ENCODE data around the gene SLX4.

The SLX4 gene

DNA sequence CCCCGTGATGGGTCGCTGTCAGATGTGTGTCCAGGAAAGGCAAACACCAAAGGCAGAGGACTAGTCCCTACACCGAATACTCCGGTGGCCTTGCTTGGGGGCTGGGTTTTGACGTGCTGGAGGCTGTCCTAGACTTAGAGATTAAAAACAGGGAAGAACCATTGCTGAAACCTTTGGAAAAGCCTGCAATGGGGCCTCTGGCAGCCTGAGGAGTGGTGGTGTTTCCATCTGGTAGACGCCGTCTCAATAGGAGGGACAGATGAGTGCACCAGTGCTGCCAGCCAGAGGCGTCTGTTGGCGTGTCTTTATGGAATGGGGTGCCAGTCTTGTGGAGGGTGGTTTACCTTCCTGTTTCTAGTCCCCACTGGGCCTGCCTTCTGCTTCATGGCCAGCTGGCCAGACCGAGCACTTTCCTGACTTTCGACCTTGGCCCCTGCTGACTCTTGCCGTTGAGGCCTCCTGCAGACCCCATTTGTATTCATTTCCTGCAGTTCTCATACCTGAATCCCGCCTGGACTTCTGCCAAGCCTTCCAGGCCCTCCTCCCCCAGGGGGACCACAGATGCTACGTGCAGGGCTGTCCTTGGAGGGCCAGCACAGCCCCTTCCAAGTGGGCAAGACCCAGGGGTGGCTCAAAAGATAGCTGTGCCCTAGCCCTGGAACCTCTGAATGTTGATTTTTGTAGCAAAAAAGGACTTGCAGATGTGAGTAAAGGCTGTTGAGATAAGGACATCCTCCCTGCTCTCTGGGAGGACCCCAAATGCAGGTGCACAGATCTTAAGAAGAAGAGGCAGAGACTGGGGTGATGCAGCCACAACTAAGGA is 41.2 kb upstream of the SLX4 start:
- H3K9me3 ChIP-seq (ENCODE audit: control insufficient read depth in 2 of 2, low read length in 2 of 2), result no peaks in the 10 kb centered on the region
- H3K36me3 ChIP-seq (ENCODE audit: control insufficient read depth in 2 of 2, insufficient read depth in 2 of 2, low read length in 2 of 2), result peaks cover 19 to 37% of the 10 kb centered on the region in 2 donors
- H3K27me3 ChIP-seq (ENCODE audit: control insufficient read depth in 2 of 2, insufficient read depth in 2 of 2, low read length in 2 of 2), result no peaks in the 10 kb centered on the region
- H3K27ac ChIP-seq (ENCODE audit: low read depth in 2 of 2, low read length in 2 of 2), result no peak overlapping the region
- no peak overlapping the region for H3K9ac ChIP-seq (ENCODE audit: low read depth in 1 of 2, low read length in 2 of 2)
- peaks cover 8 to 27% of the 10 kb centered on the region in 2 donors for H3K4me1 ChIP-seq (ENCODE audit: control insufficient read depth in 2 of 2, insufficient read depth in 2 of 2, low read length in 2 of 2)
- no peak overlapping the region for H3K4me3 ChIP-seq (ENCODE audit: low read length in 2 of 2)

DNA sequence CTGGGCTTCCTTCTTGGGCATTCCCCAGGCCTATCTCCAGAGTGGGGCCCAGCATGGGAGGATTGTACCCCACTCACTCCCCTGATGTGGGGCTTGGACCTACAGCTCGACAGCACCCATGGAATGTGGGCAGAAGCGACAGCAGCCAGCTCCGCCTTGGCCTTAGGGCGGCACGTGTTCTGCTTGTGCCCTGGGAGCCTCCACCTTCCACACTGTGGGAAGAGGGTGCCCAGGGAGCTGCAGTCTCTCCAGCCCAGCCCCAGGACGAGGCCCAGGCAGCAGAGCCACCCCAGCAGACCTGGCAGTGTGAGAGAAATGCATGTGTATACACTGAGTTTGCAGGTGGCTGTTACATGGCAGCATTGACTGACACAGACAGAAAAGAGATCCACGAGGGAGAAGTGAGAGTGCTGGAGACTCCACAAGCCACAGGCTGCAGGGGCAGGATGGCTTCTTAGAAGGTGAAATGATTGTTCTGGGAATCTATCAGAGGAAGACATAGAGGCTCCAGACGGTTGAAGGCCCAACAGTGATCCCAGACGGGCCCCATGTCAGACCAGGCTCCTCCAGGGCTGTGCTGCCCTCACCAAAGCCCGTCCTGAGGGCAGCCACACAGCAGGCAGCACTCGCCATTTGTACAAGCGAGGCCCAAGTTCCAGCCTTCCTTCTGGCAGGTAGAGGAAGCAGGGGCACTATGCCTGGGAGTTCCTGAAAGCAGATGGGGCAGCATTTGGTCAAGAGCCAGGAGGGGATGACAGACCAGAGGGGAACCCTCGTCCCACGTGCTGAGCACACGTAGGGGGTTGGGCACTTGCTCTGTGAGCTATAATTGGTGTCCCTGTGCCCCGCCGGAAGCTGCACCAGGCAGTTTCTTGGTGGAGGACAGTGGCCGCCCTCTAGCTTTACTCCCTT is 40.3 kb upstream of the SLX4 start:
- Histone ChIP-seq H3K4me1 (ENCODE audit: control insufficient read depth in 2 of 2, insufficient read depth in 2 of 2, low read length in 2 of 2) (peaks cover 11 to 30% of the 10 kb centered on the region in 2 donors), H3K9ac (ENCODE audit: low read depth in 1 of 2, low read length in 2 of 2) (no peak overlapping the region), H3K27ac (ENCODE audit: low read depth in 2 of 2, low read length in 2 of 2) (no peak overlapping the region), H3K4me3 (ENCODE audit: low read length in 2 of 2) (no peak overlapping the region), H3K27me3 (ENCODE audit: control insufficient read depth in 2 of 2, insufficient read depth in 2 of 2, low read length in 2 of 2) (no peaks in the 10 kb centered on the region), H3K36me3 (ENCODE audit: control insufficient read depth in 2 of 2, insufficient read depth in 2 of 2, low read length in 2 of 2) (peaks cover 10 to 28% of the 10 kb centered on the region in 2 donors), H3K9me3 (ENCODE audit: control insufficient read depth in 2 of 2, low read length in 2 of 2) (no peaks in the 10 kb centered on the region)

DNA sequence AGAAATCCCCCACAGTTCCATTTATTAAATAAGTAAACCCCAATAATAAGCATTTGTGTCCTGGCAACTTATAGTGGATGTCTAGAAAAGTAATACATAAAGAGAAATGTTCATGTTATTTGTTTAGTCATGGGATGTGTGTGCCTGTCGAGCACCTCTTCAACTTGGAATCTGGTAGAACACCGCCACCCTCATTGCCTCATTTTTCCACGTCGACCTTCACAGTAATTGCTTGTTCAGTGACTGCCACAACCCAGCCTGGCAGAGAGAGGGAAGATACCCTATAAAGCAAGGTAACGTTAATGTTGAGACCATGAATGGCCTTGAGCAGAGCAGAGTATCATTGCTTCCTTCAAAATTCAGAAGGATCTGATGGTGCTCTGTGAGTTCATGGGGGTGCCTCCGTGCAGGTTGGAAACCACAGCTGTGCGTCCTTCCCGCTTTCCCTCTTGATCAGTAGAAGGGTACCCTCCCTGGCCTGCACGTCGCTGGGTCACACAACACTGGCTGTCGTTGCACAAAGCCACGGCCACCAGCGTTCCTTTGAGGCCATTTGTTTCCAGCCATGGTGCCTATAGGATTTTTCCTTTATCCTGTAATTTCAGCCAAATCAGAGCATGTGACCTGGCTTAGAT is 39.3 kb upstream of the SLX4 start:
- Histone ChIP-seq H3K9me3 (ENCODE audit: control insufficient read depth in 2 of 2, low read length in 2 of 2) (no peaks in the 10 kb centered on the region), H3K9ac (ENCODE audit: low read depth in 1 of 2, low read length in 2 of 2) (no peak overlapping the region), H3K27me3 (ENCODE audit: control insufficient read depth in 2 of 2, insufficient read depth in 2 of 2, low read length in 2 of 2) (no peaks in the 10 kb centered on the region), H3K4me3 (ENCODE audit: low read length in 2 of 2) (no peak overlapping the region), H3K27ac (ENCODE audit: low read depth in 2 of 2, low read length in 2 of 2) (no peak overlapping the region), H3K4me1 (ENCODE audit: control insufficient read depth in 2 of 2, insufficient read depth in 2 of 2, low read length in 2 of 2) (peaks cover 18 to 31% of the 10 kb centered on the region in 2 donors), H3K36me3 (ENCODE audit: control insufficient read depth in 2 of 2, insufficient read depth in 2 of 2, low read length in 2 of 2) (peaks cover 5 to 25% of the 10 kb centered on the region in 2 donors)

DNA sequence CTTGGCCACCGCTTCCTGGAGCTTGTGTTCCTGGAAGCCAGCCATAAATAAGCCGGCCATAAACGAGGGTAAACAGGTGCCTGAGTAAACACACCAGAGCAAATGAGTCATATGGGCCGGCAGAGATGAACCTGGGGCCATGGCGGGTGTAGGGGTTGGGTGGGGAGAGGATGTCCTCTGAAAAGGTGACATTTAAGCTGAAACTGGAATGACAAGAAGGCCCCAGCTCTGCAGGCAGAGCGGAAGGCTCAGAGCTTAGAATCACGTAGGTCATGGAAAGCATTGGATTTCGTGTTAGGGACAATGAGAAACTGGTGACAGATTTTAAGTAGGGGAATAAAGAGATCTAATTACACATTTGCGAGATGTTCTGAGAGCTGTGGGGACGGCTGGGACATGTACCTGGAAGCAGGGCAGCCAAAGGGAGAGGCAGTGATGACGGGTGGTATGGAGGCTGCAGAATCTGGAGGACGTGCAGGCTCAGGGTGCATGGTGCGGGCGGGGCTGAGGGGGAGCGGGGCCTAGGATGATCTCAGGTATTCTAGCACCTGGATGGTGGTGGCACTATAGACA is 35.0 kb upstream of the SLX4 start:
- no peaks in the 10 kb centered on the region for H3K9me3 ChIP-seq (ENCODE audit: control insufficient read depth in 2 of 2, low read length in 2 of 2)
- H3K27me3 ChIP-seq (ENCODE audit: control insufficient read depth in 2 of 2, insufficient read depth in 2 of 2, low read length in 2 of 2), result no peaks in the 10 kb centered on the region
- peaks cover 0 to 6% of the 10 kb centered on the region in 2 donors for H3K36me3 ChIP-seq (ENCODE audit: control insufficient read depth in 2 of 2, insufficient read depth in 2 of 2, low read length in 2 of 2)
- peaks cover 18 to 27% of the 10 kb centered on the region in 2 donors for H3K4me1 ChIP-seq (ENCODE audit: control insufficient read depth in 2 of 2, insufficient read depth in 2 of 2, low read length in 2 of 2)
- H3K27ac ChIP-seq (ENCODE audit: low read depth in 2 of 2, low read length in 2 of 2), result peak overlapping the region; percentile 78
- H3K4me3 ChIP-seq (ENCODE audit: low read length in 2 of 2), result peak overlapping the region in 1 of 2 donors; percentile 45
- H3K9ac ChIP-seq (ENCODE audit: low read depth in 1 of 2, low read length in 2 of 2), result peak overlapping the region in 1 of 2 donors; percentile 46

DNA sequence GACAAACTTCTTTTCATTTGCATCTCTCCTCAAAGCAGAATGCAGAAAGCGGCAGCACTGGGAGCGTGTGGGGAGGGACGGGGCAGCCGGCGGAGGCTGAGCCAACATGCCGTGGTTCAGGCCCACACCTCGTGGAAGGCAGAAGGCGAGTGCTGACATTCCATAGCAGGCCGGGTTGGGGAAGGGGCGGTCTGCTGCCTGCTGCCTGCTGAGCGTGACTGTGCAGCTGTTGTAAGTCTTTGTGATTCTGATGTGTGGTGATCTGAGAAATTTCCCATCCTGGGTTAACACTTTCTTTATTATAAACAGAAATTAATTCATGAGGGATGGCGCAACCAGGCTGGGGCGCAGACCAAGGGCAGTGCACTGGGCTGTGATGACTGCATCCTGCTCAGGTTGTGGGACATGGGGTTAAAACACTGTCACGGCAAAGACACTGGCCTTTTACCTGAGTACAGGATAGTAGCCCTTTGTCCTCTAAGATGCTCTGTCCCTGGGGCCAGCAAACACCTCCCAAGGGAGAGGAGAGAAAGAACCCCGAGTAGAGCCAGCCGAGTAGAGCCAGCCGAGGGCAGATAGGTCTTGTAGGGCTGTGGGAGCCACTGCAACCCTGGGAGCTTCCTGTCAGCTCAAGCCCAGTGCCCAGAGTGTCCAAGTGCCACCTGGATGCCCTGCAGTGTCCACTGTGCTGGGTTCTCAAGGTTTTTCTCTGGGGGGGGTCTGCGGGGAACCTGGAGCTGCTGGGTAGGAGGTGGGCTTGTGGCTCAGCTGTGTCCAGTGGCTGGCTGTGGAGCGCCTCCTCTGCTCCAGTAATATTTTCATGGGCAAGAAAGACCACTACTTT is 34.3 kb upstream of the SLX4 start:
- Histone ChIP-seq H3K4me3 (ENCODE audit: low read length in 2 of 2) (peak overlapping the region in 1 of 2 donors; percentile 30), H3K36me3 (ENCODE audit: control insufficient read depth in 2 of 2, insufficient read depth in 2 of 2, low read length in 2 of 2) (peaks cover 0 to 8% of the 10 kb centered on the region in 2 donors), H3K9me3 (ENCODE audit: control insufficient read depth in 2 of 2, low read length in 2 of 2) (no peaks in the 10 kb centered on the region), H3K27ac (ENCODE audit: low read depth in 2 of 2, low read length in 2 of 2) (peak overlapping the region; percentile 67 to 78), H3K9ac (ENCODE audit: low read depth in 1 of 2, low read length in 2 of 2) (peak overlapping the region in 1 of 2 donors; percentile 46), H3K27me3 (ENCODE audit: control insufficient read depth in 2 of 2, insufficient read depth in 2 of 2, low read length in 2 of 2) (no peaks in the 10 kb centered on the region), H3K4me1 (ENCODE audit: control insufficient read depth in 2 of 2, insufficient read depth in 2 of 2, low read length in 2 of 2) (peaks cover 18 to 27% of the 10 kb centered on the region in 2 donors)

DNA sequence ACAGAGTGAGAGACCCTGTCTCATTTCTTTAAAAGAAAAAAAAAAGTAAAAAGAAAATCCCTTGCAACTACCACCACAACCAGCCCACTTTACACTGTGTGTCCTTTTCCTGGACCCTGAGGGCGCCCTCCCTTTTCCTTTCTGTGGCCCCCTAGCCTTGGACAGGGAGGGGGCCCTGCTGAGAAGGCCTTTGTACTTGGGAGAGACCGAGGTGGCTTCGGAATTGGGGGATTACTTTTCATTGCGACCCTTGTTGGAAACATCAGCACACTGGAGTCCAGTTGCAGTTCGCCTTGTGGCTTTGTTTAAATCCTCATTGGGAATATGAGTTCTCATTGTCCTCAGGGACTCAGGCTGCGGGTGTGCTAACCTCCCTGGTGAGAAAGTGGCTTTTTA is 33.7 kb upstream of the SLX4 start:
- Histone ChIP-seq H3K9me3 (ENCODE audit: control insufficient read depth in 2 of 2, low read length in 2 of 2) (no peaks in the 10 kb centered on the region), H3K4me3 (ENCODE audit: low read length in 2 of 2) (no peak overlapping the region), H3K36me3 (ENCODE audit: control insufficient read depth in 2 of 2, insufficient read depth in 2 of 2, low read length in 2 of 2) (peaks cover 0 to 8% of the 10 kb centered on the region in 2 donors), H3K27me3 (ENCODE audit: control insufficient read depth in 2 of 2, insufficient read depth in 2 of 2, low read length in 2 of 2) (no peaks in the 10 kb centered on the region), H3K27ac (ENCODE audit: low read depth in 2 of 2, low read length in 2 of 2) (no peak overlapping the region), H3K4me1 (ENCODE audit: control insufficient read depth in 2 of 2, insufficient read depth in 2 of 2, low read length in 2 of 2) (peaks cover 18 to 27% of the 10 kb centered on the region in 2 donors), H3K9ac (ENCODE audit: low read depth in 1 of 2, low read length in 2 of 2) (peak overlapping the region in 1 of 2 donors; percentile 46)

DNA sequence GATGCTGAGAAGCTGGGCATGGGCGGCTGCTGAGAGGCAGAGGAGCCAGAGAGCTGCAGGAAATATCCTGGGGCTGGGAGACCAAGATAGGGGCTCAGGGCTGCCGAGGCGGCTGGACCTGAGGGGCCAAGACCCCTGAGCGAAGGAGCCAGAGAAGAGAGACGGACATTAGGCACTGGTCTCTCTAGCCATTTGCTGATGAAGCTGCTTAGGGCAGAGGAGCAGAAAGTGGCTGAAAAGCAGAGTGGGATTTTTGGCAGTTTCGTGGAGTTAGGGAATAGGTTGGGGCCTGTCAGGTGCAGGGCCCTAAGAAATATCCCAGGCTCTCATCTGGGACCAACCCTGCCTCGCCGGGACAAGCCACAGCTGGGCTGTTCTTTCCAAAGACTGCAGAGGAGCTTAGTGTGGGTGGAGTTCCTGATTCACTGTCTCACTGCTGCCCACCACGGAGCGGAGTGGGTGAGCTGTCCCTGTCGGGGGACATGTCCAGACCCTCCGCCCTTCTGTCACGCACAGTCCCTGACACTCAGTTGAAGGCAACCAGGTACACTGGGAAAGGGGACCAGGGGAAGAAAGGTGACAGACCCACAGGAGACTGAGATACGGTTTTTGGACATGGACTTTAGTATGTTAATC is 31.8 kb upstream of the SLX4 start:
- Histone ChIP-seq H3K27me3 (ENCODE audit: control insufficient read depth in 2 of 2, insufficient read depth in 2 of 2, low read length in 2 of 2) (no peaks in the 10 kb centered on the region), H3K27ac (ENCODE audit: low read depth in 2 of 2, low read length in 2 of 2) (no peak overlapping the region), H3K4me1 (ENCODE audit: control insufficient read depth in 2 of 2, insufficient read depth in 2 of 2, low read length in 2 of 2) (peaks cover 22 to 37% of the 10 kb centered on the region in 2 donors), H3K9me3 (ENCODE audit: control insufficient read depth in 2 of 2, low read length in 2 of 2) (no peaks in the 10 kb centered on the region), H3K4me3 (ENCODE audit: low read length in 2 of 2) (no peak overlapping the region), H3K36me3 (ENCODE audit: control insufficient read depth in 2 of 2, insufficient read depth in 2 of 2, low read length in 2 of 2) (peaks cover 0 to 8% of the 10 kb centered on the region in 2 donors), H3K9ac (ENCODE audit: low read depth in 1 of 2, low read length in 2 of 2) (no peak overlapping the region)

DNA sequence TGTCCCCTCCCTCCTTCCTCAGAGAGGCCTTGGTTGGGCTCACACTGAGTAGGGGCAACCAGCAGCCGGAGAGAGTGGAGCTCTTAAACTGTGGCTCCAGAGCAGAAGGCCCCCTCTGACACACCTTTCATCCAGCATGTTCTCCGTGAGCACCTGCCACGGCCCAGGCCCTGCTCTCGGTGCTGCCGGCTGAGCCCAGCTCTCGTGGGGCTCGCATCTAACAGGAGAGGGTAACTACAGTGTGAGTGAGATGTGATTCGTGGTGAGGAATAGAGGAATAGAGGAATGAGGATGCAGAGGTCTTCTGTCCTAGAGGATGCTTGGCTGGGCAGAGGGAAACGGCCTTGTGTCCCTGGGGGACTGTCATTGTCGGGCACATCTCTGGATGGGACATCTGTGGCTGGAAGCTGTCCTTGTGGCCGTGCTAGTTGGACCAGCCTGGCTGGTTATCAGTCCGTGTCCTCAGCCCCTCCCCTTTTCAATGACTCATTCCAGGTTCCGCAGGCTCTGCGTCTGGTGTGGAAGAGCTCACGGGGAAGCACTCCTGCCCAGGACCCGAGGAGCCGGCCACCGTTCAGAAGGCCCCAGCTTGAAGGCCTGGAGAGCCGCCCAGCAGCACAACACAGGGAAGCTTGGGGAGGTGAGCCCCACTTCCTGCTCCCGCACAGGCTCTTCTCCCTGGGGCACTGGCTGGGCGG is 31.1 kb upstream of the SLX4 start:
- H3K4me3 ChIP-seq (ENCODE audit: low read length in 2 of 2), result no peak overlapping the region
- H3K36me3 ChIP-seq (ENCODE audit: control insufficient read depth in 2 of 2, insufficient read depth in 2 of 2, low read length in 2 of 2), result peaks cover 0 to 8% of the 10 kb centered on the region in 2 donors
- no peak overlapping the region for H3K9ac ChIP-seq (ENCODE audit: low read depth in 1 of 2, low read length in 2 of 2)
- no peak overlapping the region for H3K27ac ChIP-seq (ENCODE audit: low read depth in 2 of 2, low read length in 2 of 2)
- no peaks in the 10 kb centered on the region for H3K27me3 ChIP-seq (ENCODE audit: control insufficient read depth in 2 of 2, insufficient read depth in 2 of 2, low read length in 2 of 2)
- no peaks in the 10 kb centered on the region for H3K9me3 ChIP-seq (ENCODE audit: control insufficient read depth in 2 of 2, low read length in 2 of 2)
- peaks cover 24 to 40% of the 10 kb centered on the region in 2 donors for H3K4me1 ChIP-seq (ENCODE audit: control insufficient read depth in 2 of 2, insufficient read depth in 2 of 2, low read length in 2 of 2)

All from mucosa of rectum (tissue), 2 donors.